Stimulated activated CD8-positive, alpha-beta memory T cell treated with anti-CD3 and anti-CD28 coated beads, Interleukin-7, amount 100 ng/mL, for 24 hours (primary cell): ENCODE data around the gene STAT1.
"Not testable (repeated sequence)": the region's sequence is repeated elsewhere in the genome, so short reads cannot be mapped to it uniquely, and the experiment has no call there.

Experiments used
- DNase-seq: peaks from one replicate; pipeline ENCODE4 v3.0.0-alpha.2; 2020; ENCODE audit warnings: low read depth

The STAT1 gene

GRCh38 chr2:190981733-190982132 lies 32.2 kb downstream of the STAT1 start:
- no peak for DNase-seq

GRCh38 chr2:190981333-190981732 lies 32.6 kb downstream of the STAT1 start:
- DNase-seq, result no peak

- DNase-seq, result no peak
These were observed 33.3 kb downstream of the STAT1 start for GRCh38 chr2:190980630-190981209.

- DNase-seq, result no peak
These were observed 33.9 kb downstream of the STAT1 start for GRCh38 chr2:190979906-190980629.

- no peak for DNase-seq
These were observed 35.5 kb downstream of the STAT1 start for GRCh38 chr2:190978389-190979053.

GRCh38 chr2:190977505-190977904 lies 36.5 kb downstream of the STAT1 start:
- no peak for DNase-seq

GRCh38 chr2:190976521-190976920 lies 37.5 kb downstream of the STAT1 start:
- DNase-seq, result no peak

- DNase-seq, result no peak
These were observed 39.2 kb downstream of the STAT1 start for GRCh38 chr2:190974629-190975361.

GRCh38 chr2:190973726-190974628 lies 40.0 kb downstream of the STAT1 start:
- DNase-seq, result no peak

- no peak for DNase-seq
These were observed 40.7 kb downstream of the STAT1 start for GRCh38 chr2:190973262-190973661.

GRCh38 chr2:190972846-190973245 lies 41.1 kb downstream of the STAT1 start:
- DNase-seq, result no peak

- no peak for DNase-seq
These were observed 41.8 kb downstream of the STAT1 start for GRCh38 chr2:190972213-190972612.

- DNase-seq, result no peak
These were observed 43.0 kb downstream of the STAT1 start for GRCh38 chr2:190970873-190971506.

- no peak for DNase-seq
These were observed 43.8 kb downstream of the STAT1 start for GRCh38 chr2:190970160-190970559.

- DNase-seq, result no peak
These were observed 45.4 kb downstream of the STAT1 start for GRCh38 chr2:190968522-190968921.

- no peak for DNase-seq
These were observed 48.3 kb downstream of the STAT1 start for GRCh38 chr2:190965580-190966222.

GRCh38 chr2:190964170-190964795 lies 49.7 kb downstream of the STAT1 start:
- no peak for DNase-seq

GRCh38 chr2:190963088-190963487 lies 50.9 kb downstream of the STAT1 start:
- DNase-seq, result no peak

GRCh38 chr2:190961918-190962487 lies 52.0 kb downstream of the STAT1 start:
- DNase-seq, result no peak

- DNase-seq, result not testable (repeated sequence)
These were observed 52.9 kb downstream of the STAT1 start for GRCh38 chr2:190961117-190961516.
